ENCODE data around the gene RACGAP1. TPM values are rescaled to one million over a fixed set of nuclear protein-coding genes. Genes with fewer than 3 reads are reported as not detected.
A peak's percentile ranks its signal among the peaks of the same experiment; 100 is the strongest.

The RACGAP1 gene
- total RNA-seq, 1 experiment from 2014 or later, result 95.3 TPM

DNA sequence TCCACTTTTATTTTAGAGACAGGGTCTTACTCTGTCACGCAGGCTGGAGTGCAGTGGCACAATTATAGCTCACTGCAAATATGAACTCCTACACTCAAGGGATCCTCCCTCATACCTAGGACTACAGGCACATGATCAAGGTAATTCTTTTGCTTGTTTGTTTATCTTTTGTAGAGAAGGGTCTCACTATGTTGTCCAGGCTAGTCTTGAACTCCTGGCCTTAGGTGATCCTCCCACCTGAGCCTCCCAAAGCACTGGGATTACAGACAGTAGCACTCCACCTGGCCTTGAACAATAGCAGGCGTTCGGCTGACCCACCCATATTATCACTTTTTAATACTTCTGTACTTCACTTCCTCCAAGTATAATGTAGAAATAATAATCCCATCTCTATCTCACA is 1.4 kb upstream of the RACGAP1 start:
- no peak overlapping the region for H3K9ac ChIP-seq (ENCODE audit: low read length)
- intact Hi-C loops (cut with micrococcal nuclease), result no loop called here
- H3K9me3 ChIP-seq (ENCODE audit: low read length), result no peaks in the 10 kb centered on the region
- ChIA-PET CTCF (no interaction called here), POLR2A (ENCODE audit: unreplicated experiment) (no interaction called here)
- no TSS peak for BruUV-seq (replicated peaks)
- H3K79me2 ChIP-seq (ENCODE audit: low read length), result peaks cover 36% of the 10 kb centered on the region
- H3K27ac ChIP-seq (ENCODE audit: low read length), result no peak overlapping the region
- H3K4me1 ChIP-seq (ENCODE audit: insufficient read depth, low read length), result peaks cover 14% of the 10 kb centered on the region
- H3F3A ChIP-seq (ENCODE audit: low read length, unreplicated experiment), result no peaks in the 10 kb centered on the region
- no peaks in the 10 kb centered on the region for H3K9me2 ChIP-seq (replicated peaks; ENCODE audit: low read length)
- no peaks in the 10 kb centered on the region for H3K27me3 ChIP-seq (ENCODE audit: low read length)
- H3K4me2 ChIP-seq (ENCODE audit: low read length), result no peak overlapping the region
- no peak overlapping the region for H3K4me3 ChIP-seq (ENCODE audit: low read length)
- ATAC-seq (no peak), DNase-seq (no peak)
- peaks cover 12% of the 10 kb centered on the region for H4K20me1 ChIP-seq (ENCODE audit: low read length)
- H3K36me3 ChIP-seq (ENCODE audit: low read depth, low read length), result peaks cover 11% of the 10 kb centered on the region
- TF ChIP-seq EZH2phosphoT487 (IDR thresholded peaks at IDR 0.05; ENCODE audit: borderline replicate concordance, low read length) (no peak), EZH2 (IDR thresholded peaks at IDR 0.05; ENCODE audit: low read length, unreplicated experiment) (no peak)
- TF ChIP-seq, protein P1, sequence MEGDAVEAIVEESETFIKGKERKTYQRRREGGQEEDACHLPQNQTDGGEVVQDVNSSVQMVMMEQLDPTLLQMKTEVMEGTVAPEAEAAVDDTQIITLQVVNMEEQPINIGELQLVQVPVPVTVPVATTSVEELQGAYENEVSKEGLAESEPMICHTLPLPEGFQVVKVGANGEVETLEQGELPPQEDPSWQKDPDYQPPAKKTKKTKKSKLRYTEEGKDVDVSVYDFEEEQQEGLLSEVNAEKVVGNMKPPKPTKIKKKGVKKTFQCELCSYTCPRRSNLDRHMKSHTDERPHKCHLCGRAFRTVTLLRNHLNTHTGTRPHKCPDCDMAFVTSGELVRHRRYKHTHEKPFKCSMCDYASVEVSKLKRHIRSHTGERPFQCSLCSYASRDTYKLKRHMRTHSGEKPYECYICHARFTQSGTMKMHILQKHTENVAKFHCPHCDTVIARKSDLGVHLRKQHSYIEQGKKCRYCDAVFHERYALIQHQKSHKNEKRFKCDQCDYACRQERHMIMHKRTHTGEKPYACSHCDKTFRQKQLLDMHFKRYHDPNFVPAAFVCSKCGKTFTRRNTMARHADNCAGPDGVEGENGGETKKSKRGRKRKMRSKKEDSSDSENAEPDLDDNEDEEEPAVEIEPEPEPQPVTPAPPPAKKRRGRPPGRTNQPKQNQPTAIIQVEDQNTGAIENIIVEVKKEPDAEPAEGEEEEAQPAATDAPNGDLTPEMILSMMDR (conservative IDR thresholded peaks at IDR 0.05; ENCODE audit: low read depth, low read length), result no peak
- no peak overlapping the region for H2AFZ ChIP-seq (ENCODE audit: low read length)

DNA sequence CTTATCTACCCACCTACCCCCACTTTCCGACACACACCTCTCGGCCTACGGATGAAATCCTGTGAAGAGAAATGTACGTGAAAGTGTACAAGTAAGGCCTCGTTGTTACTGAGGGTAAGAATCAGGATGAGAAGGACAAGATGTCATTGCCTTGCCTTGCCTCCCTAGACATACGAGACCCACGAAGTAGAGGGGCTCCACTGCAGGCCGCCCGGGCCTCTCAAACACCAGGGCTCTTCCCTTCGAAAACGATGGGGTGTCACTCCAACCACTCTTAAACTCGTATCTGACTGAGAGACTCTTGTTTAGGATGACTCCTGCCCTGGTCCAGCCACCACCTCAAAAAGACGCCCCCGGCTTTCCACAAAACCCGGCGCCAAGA is 498 bp downstream of the RACGAP1 start:
- H2AFZ ChIP-seq (ENCODE audit: low read length), result peak overlapping the region; percentile 77
- POLR2A ChIA-PET (ENCODE audit: unreplicated experiment), result no interaction called here
- CTCF ChIA-PET, result interaction anchor here (0.6 kb wide), 1 partner anchor 60 kb away, joined by 5 read pairs; no protein-coding TSS in a partner anchor
- H3K9ac ChIP-seq (ENCODE audit: low read length), result peak overlapping the region; percentile 93
- H3K27me3 ChIP-seq (ENCODE audit: low read length), result no peaks in the 10 kb centered on the region
- H3K79me2 ChIP-seq (ENCODE audit: low read length), result peaks cover 55% of the 10 kb centered on the region
- ATAC-seq (peak; percentile 55), DNase-seq (no peak)
- H3K9me3 ChIP-seq (ENCODE audit: low read length), result no peaks in the 10 kb centered on the region
- peak overlapping the region; percentile 82 for H3K4me3 ChIP-seq (ENCODE audit: low read length)
- peaks cover 13% of the 10 kb centered on the region for H3K36me3 ChIP-seq (ENCODE audit: low read depth, low read length)
- peaks cover 19% of the 10 kb centered on the region for H4K20me1 ChIP-seq (ENCODE audit: low read length)
- TF ChIP-seq EZH2 (IDR thresholded peaks at IDR 0.05; ENCODE audit: low read length, unreplicated experiment) (no peak), EZH2phosphoT487 (IDR thresholded peaks at IDR 0.05; ENCODE audit: borderline replicate concordance, low read length) (no peak)
- TF ChIP-seq, protein P1 (conservative IDR thresholded peaks at IDR 0.05; ENCODE audit: low read depth, low read length), result no peak
- intact Hi-C loops (cut with micrococcal nuclease), result no loop called here
- H3K4me1 ChIP-seq (ENCODE audit: insufficient read depth, low read length), result peaks cover 14% of the 10 kb centered on the region
- BruUV-seq (replicated peaks), result TSS peak; percentile 59
- peak overlapping the region; percentile 63 for H3K27ac ChIP-seq (ENCODE audit: low read length)
- peak overlapping the region; percentile 84 for H3K4me2 ChIP-seq (ENCODE audit: low read length)
- no peaks in the 10 kb centered on the region for H3F3A ChIP-seq (ENCODE audit: low read length, unreplicated experiment)
- H3K9me2 ChIP-seq (replicated peaks; ENCODE audit: low read length), result no peaks in the 10 kb centered on the region

DNA sequence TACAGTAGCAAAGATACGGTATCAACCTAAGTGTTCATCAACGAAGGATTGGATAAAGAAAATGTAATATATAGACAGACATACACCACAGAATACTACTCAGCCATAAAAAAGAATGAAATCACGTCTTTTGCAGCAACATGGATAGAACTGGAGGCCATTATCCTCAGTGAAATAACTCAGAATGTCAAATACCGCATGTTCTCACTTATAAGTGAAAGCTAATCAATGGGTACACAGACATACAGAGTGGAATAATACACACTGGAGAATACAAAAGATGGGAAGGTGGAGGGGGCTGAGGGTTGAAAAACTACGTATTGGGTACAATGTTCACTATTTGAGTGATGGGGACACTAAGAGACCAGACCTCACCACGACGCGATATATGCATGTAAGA is 1.1 kb downstream of the RACGAP1 start:
- H3K4me1 ChIP-seq (ENCODE audit: insufficient read depth, low read length), result peaks cover 14% of the 10 kb centered on the region
- H3F3A ChIP-seq (ENCODE audit: low read length, unreplicated experiment), result no peaks in the 10 kb centered on the region
- H3K9me2 ChIP-seq (replicated peaks; ENCODE audit: low read length), result no peaks in the 10 kb centered on the region
- no peaks in the 10 kb centered on the region for H3K27me3 ChIP-seq (ENCODE audit: low read length)
- DNase-seq (no peak), ATAC-seq (no peak)
- peaks cover 20% of the 10 kb centered on the region for H4K20me1 ChIP-seq (ENCODE audit: low read length)
- H3K79me2 ChIP-seq (ENCODE audit: low read length), result peaks cover 61% of the 10 kb centered on the region
- no peak for TF ChIP-seq EZH2phosphoT487 (IDR thresholded peaks at IDR 0.05; ENCODE audit: borderline replicate concordance, low read length)
- TF ChIP-seq, protein P1 (conservative IDR thresholded peaks at IDR 0.05; ENCODE audit: low read depth, low read length), result no peak
- no peak for TF ChIP-seq EZH2 (IDR thresholded peaks at IDR 0.05; ENCODE audit: low read length, unreplicated experiment)
- peak overlapping the region; percentile 82 for H3K4me3 ChIP-seq (ENCODE audit: low read length)
- ChIA-PET CTCF (no interaction called here), POLR2A (ENCODE audit: unreplicated experiment) (no interaction called here)
- peak overlapping the region; percentile 93 for H3K9ac ChIP-seq (ENCODE audit: low read length)
- H3K27ac ChIP-seq (ENCODE audit: low read length), result no peak overlapping the region
- no peak overlapping the region for H2AFZ ChIP-seq (ENCODE audit: low read length)
- H3K36me3 ChIP-seq (ENCODE audit: low read depth, low read length), result peaks cover 13% of the 10 kb centered on the region
- no TSS peak for BruUV-seq (replicated peaks)
- intact Hi-C loops (cut with micrococcal nuclease), result no loop called here
- peak overlapping the region; percentile 84 for H3K4me2 ChIP-seq (ENCODE audit: low read length)
- H3K9me3 ChIP-seq (ENCODE audit: low read length), result no peaks in the 10 kb centered on the region

Data from PC-3 (cell line).